Naive thymus-derived CD4-positive, alpha-beta T cell (primary cell): ENCODE results near the gene ARHGEF16. TPM values are rescaled to one million over a fixed set of nuclear protein-coding genes. Genes with fewer than 3 reads are reported as not detected.

Source experiments
- ATAC-seq: fragments of 150-1000 bp; cut with Tn5 transposase; 2 replicates; pipeline ENCODE4 v1.10.0; 2021; ENCODE audit warnings: mild to moderate bottlenecking, moderate library complexity
- CTCF ChIA-PET: fragments of 350-600 bp; sonication (Branson Sonifier 250); formaldehyde crosslinking; loops from one replicate; lab custom pipeline; 2021; ENCODE audit warnings: antibody characterized with exemption; lab: Charles Lee
- POLR2A ChIA-PET: fragments of 350-600 bp; sonication (Branson Sonifier 250); formaldehyde crosslinking; loops from one replicate; lab custom pipeline; 2021; ENCODE audit warnings: antibody characterized with exemption, inconsistent platforms; lab: Charles Lee
- DNase-seq, 9 donors: peaks; one replicate each; pipeline versions ENCODE4 v3.0.0 to v3.0.0-alpha.2; 2020 to 2022; ENCODE audit warnings: mixed read lengths in 1 of 9
- H3K27ac ChIP-seq: one replicate; pipeline ENCODE4 v1.7.0; 2013; ENCODE audit warnings: mild to moderate bottlenecking, low read depth, low read length, moderate library complexity
- H3K27me3 ChIP-seq, 2 donors: one replicate each; pipeline ENCODE4 v1.7.0; 2013; ENCODE audit warnings: low read length in 2 of 2, mild to moderate bottlenecking in 2 of 2, moderate library complexity in 2 of 2; ENCODE audit not compliant: control insufficient read depth in 2 of 2, insufficient read depth in 2 of 2
- H3K36me3 ChIP-seq, 3 experiments: 1 replicate in 2 of 3; 2 replicates in 1 of 3; pipeline ENCODE4 v1.7.0; 2013; ENCODE audit warnings: low read length in 3 of 3, mild to moderate bottlenecking in 3 of 3, moderate library complexity in 1 of 3; ENCODE audit not compliant: insufficient read depth in 3 of 3, control insufficient read depth in 2 of 3
- H3K4me1 ChIP-seq, 2 donors: one replicate each; pipeline ENCODE4 v1.7.0; 2013; ENCODE audit warnings: low read length in 2 of 2, mild to moderate bottlenecking in 2 of 2, moderate library complexity in 1 of 2; ENCODE audit not compliant: control insufficient read depth in 2 of 2, insufficient read depth in 2 of 2
- H3K4me3 ChIP-seq: 2 replicates; pipeline ENCODE4 v1.7.0; 2013; ENCODE audit warnings: mild to moderate bottlenecking, low read length
- H3K9me3 ChIP-seq, 3 experiments: 1 replicate in 2 of 3; 2 replicates in 1 of 3; pipeline ENCODE4 v1.7.0; 2013; ENCODE audit warnings: low read length in 3 of 3; ENCODE audit not compliant: control insufficient read depth in 2 of 3
- H3K27ac Mint-ChIP-seq, 9 donors: one replicate each; pipeline ENCODE4 v1.8.0; 2020 to 2022; ENCODE audit warnings: mixed read lengths in 9 of 9, mild to moderate bottlenecking in 8 of 9, moderate library complexity in 5 of 9, inconsistent platforms in 2 of 9
- H3K27me3 Mint-ChIP-seq, 5 donors: one replicate each; pipeline ENCODE4 v1.8.0; 2021 to 2022; ENCODE audit warnings: mixed read lengths in 5 of 5, mild to moderate bottlenecking in 1 of 5
- H3K36me3 Mint-ChIP-seq, 5 donors: one replicate each; pipeline ENCODE4 v1.8.0; 2020 to 2022; ENCODE audit warnings: mixed read lengths in 5 of 5, mild to moderate bottlenecking in 3 of 5, inconsistent platforms in 1 of 5
- H3K4me1 Mint-ChIP-seq, 7 donors: one replicate each; pipeline ENCODE4 v1.8.0; 2020 to 2022; ENCODE audit warnings: mixed read lengths in 7 of 7, mild to moderate bottlenecking in 3 of 7, inconsistent platforms in 1 of 7
- H3K4me3 Mint-ChIP-seq, 10 donors: one replicate each; pipeline ENCODE4 v1.8.0; 2020 to 2022; ENCODE audit warnings: mild to moderate bottlenecking in 10 of 10, mixed read lengths in 10 of 10, moderate library complexity in 6 of 10, inconsistent platforms in 2 of 10
- H3K9me3 Mint-ChIP-seq, 11 donors: one replicate each; pipeline ENCODE4 v1.8.0; 2020 to 2022; ENCODE audit warnings: mixed read lengths in 11 of 11, mild to moderate bottlenecking in 4 of 11, inconsistent platforms in 1 of 11, moderate library complexity in 1 of 11
- intact Hi-C, 2 donors: fragments of 100-400 bp; cut with micrococcal nuclease; formaldehyde crosslinking; loops; one replicate each; pipeline ENCODE4 v1.15.1; 2023
- polyA plus RNA-seq, 2 donors: library from polyadenylated mRNA; unstranded; fragments of 300-500 nt; fragmentation: Illumina TruSeq; gene quantifications; one replicate each; pipeline ENCODE4 v1.2.3, GENCODE V29; 2021
- total RNA-seq, 6 experiments: library from RNA in 5 of 6; stranded (reverse) in 5 of 6; gene quantifications; 1 replicate in 5 of 6; 2 replicates in 1 of 6; pipeline ENCODE4 v1.2.3 and lab custom pipeline; 2021 to 2026

Gene ARHGEF16
- total and polyA plus RNA-seq, 7 experiments from 2014 or later = 0.16 TPM; not detected in 6

DNA sequence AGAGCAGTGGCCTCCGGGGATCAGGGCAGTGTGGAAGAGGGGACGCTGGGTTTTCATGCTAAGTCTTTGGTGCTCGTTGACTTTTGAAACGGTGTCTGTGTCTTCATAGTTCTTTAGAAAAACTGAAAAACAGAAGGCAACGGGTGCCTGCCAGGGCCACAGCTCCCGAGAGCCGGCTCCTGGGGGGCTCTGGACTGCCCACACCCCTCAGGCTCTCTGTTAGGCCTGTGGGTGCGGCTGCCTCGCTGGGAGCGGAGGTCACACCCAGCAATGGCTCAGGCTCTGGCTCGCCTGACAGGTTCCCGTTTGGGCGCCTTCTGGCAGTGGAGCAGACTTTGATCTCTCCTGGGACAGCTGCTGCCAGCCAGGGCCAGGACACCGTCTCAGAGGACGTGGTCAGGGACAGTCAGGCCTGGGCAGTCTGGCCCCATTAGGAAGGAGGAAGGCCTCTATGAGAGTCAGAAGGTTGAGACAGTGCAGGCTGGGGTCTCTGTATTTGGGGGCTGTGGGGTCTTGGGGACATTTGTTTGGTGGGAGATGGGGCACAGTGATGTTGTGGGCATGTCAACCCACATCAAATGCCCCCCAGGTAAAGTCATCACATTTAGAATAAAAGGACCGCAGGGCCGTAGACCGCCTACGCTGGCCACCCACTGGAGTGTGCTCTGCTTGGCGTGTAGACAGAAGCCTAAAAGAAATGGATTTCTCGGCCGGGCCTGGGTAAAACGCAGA is 5.6 kb downstream of the ARHGEF16 start:
- Mint-ChIP-seq H3K27me3 (peaks cover 0 to 7% (median 0%) of the 10 kb centered on the region in 5 donors), H3K9me3 (no peaks in the 10 kb centered on the region), H3K4me1 (peaks cover 0 to 3% (median 0%) of the 10 kb centered on the region in 7 donors), H3K27ac (no peak overlapping the region), H3K4me3 (no peak overlapping the region), H3K36me3 (no peaks in the 10 kb centered on the region)
- ChIA-PET CTCF (no interaction called here), POLR2A (no interaction called here)
- H3K4me3 ChIP-seq = no peak overlapping the region
- ATAC-seq (no peak), DNase-seq (no peak)
- no peaks in the 10 kb centered on the region for H3K36me3 ChIP-seq
- no peak overlapping the region for H3K27ac ChIP-seq
- intact Hi-C loops = no loop called here
- no peaks in the 10 kb centered on the region for H3K4me1 ChIP-seq
- no peaks in the 10 kb centered on the region for H3K9me3 ChIP-seq
- H3K27me3 ChIP-seq = no peaks in the 10 kb centered on the region

DNA sequence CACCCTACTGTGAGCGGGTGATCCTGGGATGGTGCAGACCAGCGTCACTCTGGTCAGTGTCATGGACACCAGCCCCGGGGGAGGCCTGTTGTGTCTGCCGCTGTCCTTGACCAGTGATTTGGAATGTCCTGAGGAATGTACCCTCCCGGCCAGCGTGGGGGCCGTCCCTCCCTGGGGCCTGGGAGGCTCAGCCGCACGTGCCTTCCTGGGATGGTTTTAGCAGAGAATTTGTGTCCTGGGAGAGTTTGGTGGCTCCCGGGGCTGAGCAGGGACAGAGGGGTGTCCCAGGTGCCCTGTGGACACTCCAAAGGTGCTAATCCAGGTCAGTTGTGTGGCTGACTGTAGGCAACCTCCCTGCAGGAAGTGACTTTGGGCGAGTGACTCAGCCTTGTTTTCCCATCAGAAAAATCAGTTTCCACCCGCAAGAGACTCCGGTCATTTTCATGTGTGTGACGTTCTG is 6.2 kb downstream of the ARHGEF16 start:
- Histone ChIP-seq H3K9me3 (no peaks in the 10 kb centered on the region), H3K27ac (no peak overlapping the region), H3K4me3 (no peak overlapping the region), H3K27me3 (no peaks in the 10 kb centered on the region), H3K4me1 (no peaks in the 10 kb centered on the region), H3K36me3 (no peaks in the 10 kb centered on the region)
- no peak for ATAC-seq
- Mint-ChIP-seq H3K9me3 (no peaks in the 10 kb centered on the region), H3K27ac (no peak overlapping the region), H3K4me3 (no peak overlapping the region), H3K27me3 (peaks cover 0 to under 1% (median 0%) of the 10 kb centered on the region in 5 donors), H3K36me3 (no peaks in the 10 kb centered on the region), H3K4me1 (peaks cover 0 to 3% (median 0%) of the 10 kb centered on the region in 7 donors)
- no peak for DNase-seq
- ChIA-PET CTCF (no interaction called here), POLR2A (no interaction called here)
- intact Hi-C loops = no loop called here

DNA sequence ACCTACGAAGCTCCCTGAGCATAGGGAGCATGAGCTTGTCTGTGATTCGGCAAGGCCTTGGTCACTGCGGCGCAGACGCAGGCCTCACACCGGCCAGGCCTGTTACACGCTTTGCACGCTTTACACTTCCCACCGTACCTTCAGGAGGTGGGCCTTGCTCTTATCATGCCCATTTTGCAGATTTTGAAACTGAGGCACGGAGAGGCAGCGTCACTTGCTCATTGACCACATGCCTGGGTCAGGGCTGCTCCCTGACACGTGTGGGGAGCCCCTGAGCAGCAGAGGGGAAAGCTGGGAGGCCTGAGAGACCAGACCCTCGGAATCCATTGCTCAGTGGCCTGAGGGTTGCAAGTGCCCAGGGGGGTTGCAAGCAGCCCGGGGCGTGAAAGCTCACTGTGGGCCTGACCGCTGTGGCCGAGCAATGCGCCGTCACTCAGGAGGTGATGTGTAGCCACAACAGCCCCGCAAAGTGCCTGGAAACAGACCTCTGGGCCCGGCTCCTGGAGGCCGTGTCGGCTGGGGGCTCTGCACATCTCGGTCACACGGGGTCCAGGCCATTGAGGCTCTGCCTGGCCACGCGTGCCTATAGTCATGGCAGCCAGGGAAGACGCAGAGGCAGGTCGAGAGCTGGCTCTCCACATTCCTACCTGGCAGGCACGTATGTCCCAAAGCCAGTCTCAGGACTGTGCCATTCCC is 6.9 kb downstream of the ARHGEF16 start:
- ATAC-seq (no peak), DNase-seq (no peak)
- H3K4me1 ChIP-seq = no peaks in the 10 kb centered on the region
- POLR2A ChIA-PET = no interaction called here
- CTCF ChIA-PET = no interaction called here
- Mint-ChIP-seq H3K36me3 (no peaks in the 10 kb centered on the region), H3K4me3 (no peak overlapping the region), H3K9me3 (no peaks in the 10 kb centered on the region), H3K27ac (no peak overlapping the region), H3K4me1 (peaks cover 0 to 3% (median 0%) of the 10 kb centered on the region in 7 donors), H3K27me3 (no peaks in the 10 kb centered on the region)
- H3K9me3 ChIP-seq = no peaks in the 10 kb centered on the region
- no peak overlapping the region for H3K4me3 ChIP-seq
- intact Hi-C loops = no loop called here
- H3K36me3 ChIP-seq = no peaks in the 10 kb centered on the region
- no peaks in the 10 kb centered on the region for H3K27me3 ChIP-seq
- no peak overlapping the region for H3K27ac ChIP-seq

DNA sequence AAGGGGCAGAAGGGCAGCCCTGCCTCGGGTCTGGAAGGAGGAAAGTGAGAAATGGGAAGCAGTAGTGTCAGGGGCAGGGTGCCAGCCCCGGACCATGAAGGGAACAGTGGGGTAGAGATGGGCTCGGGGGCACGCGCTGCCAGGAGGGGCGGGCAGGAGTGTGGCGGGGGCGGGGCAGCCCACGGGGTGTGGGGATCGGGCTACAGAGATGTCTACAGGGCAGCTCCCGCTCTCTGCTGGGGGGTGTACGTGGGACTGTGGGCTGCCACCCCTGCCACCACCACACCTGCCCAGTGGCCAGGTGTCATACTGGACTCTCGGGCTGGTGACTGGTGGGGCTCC is 7.4 kb downstream of the ARHGEF16 start:
- intact Hi-C loops = no loop called here
- no peak overlapping the region for H3K27ac ChIP-seq
- ChIA-PET CTCF (no interaction called here), POLR2A (no interaction called here)
- H3K9me3 ChIP-seq = no peaks in the 10 kb centered on the region
- peaks cover 0 to 3% (median 0%) of the 10 kb centered on the region in 7 donors for H3K4me1 Mint-ChIP-seq
- no peaks in the 10 kb centered on the region for H3K36me3 Mint-ChIP-seq
- H3K4me1 ChIP-seq = no peaks in the 10 kb centered on the region
- no peaks in the 10 kb centered on the region for H3K36me3 ChIP-seq
- DNase-seq (no peak), ATAC-seq (no peak)
- no peak overlapping the region for H3K27ac Mint-ChIP-seq
- no peaks in the 10 kb centered on the region for H3K27me3 Mint-ChIP-seq
- H3K27me3 ChIP-seq = no peaks in the 10 kb centered on the region
- no peaks in the 10 kb centered on the region for H3K9me3 Mint-ChIP-seq
- no peak overlapping the region for H3K4me3 ChIP-seq
- H3K4me3 Mint-ChIP-seq = no peak overlapping the region

- ATAC-seq (no peak), DNase-seq (no peak)
- H3K9me3 Mint-ChIP-seq = no peaks in the 10 kb centered on the region
- ChIA-PET CTCF (no interaction called here), POLR2A (no interaction called here)
- Histone ChIP-seq H3K4me1 (no peaks in the 10 kb centered on the region), H3K27ac (no peak overlapping the region), H3K27me3 (no peaks in the 10 kb centered on the region), H3K4me3 (no peak overlapping the region), H3K9me3 (no peaks in the 10 kb centered on the region), H3K36me3 (no peaks in the 10 kb centered on the region)
- H3K4me3 Mint-ChIP-seq = no peak overlapping the region
- H3K27me3 Mint-ChIP-seq = no peaks in the 10 kb centered on the region
- intact Hi-C loops = no loop called here
- H3K27ac Mint-ChIP-seq = no peak overlapping the region
- H3K36me3 Mint-ChIP-seq = no peaks in the 10 kb centered on the region
- peaks cover 0 to 3% (median 0%) of the 10 kb centered on the region in 7 donors for H3K4me1 Mint-ChIP-seq
Measured at GRCh38 chr1:3462356-3463012, 8.0 kb downstream of the ARHGEF16 start.

- H3K27ac ChIP-seq = no peak overlapping the region
- no peak overlapping the region for H3K4me3 ChIP-seq
- Mint-ChIP-seq H3K4me3 (no peak overlapping the region), H3K27ac (no peak overlapping the region), H3K36me3 (no peaks in the 10 kb centered on the region), H3K4me1 (peaks cover 0 to 3% (median 0%) of the 10 kb centered on the region in 7 donors), H3K27me3 (no peaks in the 10 kb centered on the region), H3K9me3 (no peaks in the 10 kb centered on the region)
- no peaks in the 10 kb centered on the region for H3K9me3 ChIP-seq
- H3K27me3 ChIP-seq = no peaks in the 10 kb centered on the region
- intact Hi-C loops = no loop called here
- ChIA-PET POLR2A (no interaction called here), CTCF (no interaction called here)
- no peaks in the 10 kb centered on the region for H3K36me3 ChIP-seq
- no peak for DNase-seq
- ATAC-seq = no peak
- no peaks in the 10 kb centered on the region for H3K4me1 ChIP-seq
Measured at GRCh38 chr1:3463013-3463385, 8.5 kb downstream of the ARHGEF16 start.
